Stimulated activated CD8-positive, alpha-beta memory T cell treated with anti-CD3 and anti-CD28 coated beads, Interleukin-15, amount 100 ng/mL, for 48 hours (primary cell): ENCODE measurements around the gene ZNF358.

Experiments
- DNase-seq, 2 donors: peaks; one replicate each; pipeline ENCODE4 v3.0.0-alpha.2; 2020; ENCODE audit warnings: low read depth in 2 of 2

ZNF358 gene

GRCh38 chr19:7515645-7516151 is at the start of gene ZNF358:
Gene ZNF358, plus strand, starts transcription at chr19:7516103. Its CDS starts 3,140 bp downstream, at chr19:7519243.
- peak; percentile 38 to 44 for DNase-seq

- DNase-seq: no peak
These were observed 48.6 kb upstream of the ZNF358 start for GRCh38 chr19:7467009-7467989.

- no peak for DNase-seq
These were observed 47.1 kb upstream of the ZNF358 start for GRCh38 chr19:7468840-7469239.

GRCh38 chr19:7469669-7470285 is 46.1 kb upstream of the ZNF358 start:
- DNase-seq: no peak

GRCh38 chr19:7470540-7471305 is 45.2 kb upstream of the ZNF358 start:
- no peak for DNase-seq

GRCh38 chr19:7471696-7472615 is 43.9 kb upstream of the ZNF358 start:
- no peak for DNase-seq

GRCh38 chr19:7475665-7476064 is 40.2 kb upstream of the ZNF358 start:
- DNase-seq: no peak

GRCh38 chr19:7476241-7476640 is 39.7 kb upstream of the ZNF358 start:
- no peak for DNase-seq

GRCh38 chr19:7476777-7477494 is 39.0 kb upstream of the ZNF358 start:
- no peak for DNase-seq

- DNase-seq: no peak
These were observed 38.1 kb upstream of the ZNF358 start for GRCh38 chr19:7477758-7478157.

- DNase-seq: no peak
These were observed 37.6 kb upstream of the ZNF358 start for GRCh38 chr19:7478173-7478842.

GRCh38 chr19:7478843-7479227 is 37.1 kb upstream of the ZNF358 start:
- no peak for DNase-seq

- no peak for DNase-seq
These were observed 35.5 kb upstream of the ZNF358 start for GRCh38 chr19:7480222-7480969.

- no peak for DNase-seq
These were observed 35.0 kb upstream of the ZNF358 start for GRCh38 chr19:7480970-7481255.

- no peak for DNase-seq
These were observed 33.1 kb upstream of the ZNF358 start for GRCh38 chr19:7482584-7483439.

GRCh38 chr19:7483720-7484201 is 32.1 kb upstream of the ZNF358 start:
- DNase-seq: no peak

- DNase-seq: no peak
These were observed 29.0 kb upstream of the ZNF358 start for GRCh38 chr19:7486923-7487322.

GRCh38 chr19:7488736-7489353 is 27.1 kb upstream of the ZNF358 start, which contains the start of gene PEX11G:
Gene PEX11G, minus strand, starts transcription at chr19:7489035. Its CDS starts 25 bp downstream, at chr19:7489010.
- peak; percentile 87 to 88 for DNase-seq
